Stimulated activated CD8-positive, alpha-beta memory T cell treated with anti-CD3 and anti-CD28 coated beads, Interleukin-7, amount 100 ng/mL, for 24 hours (primary cell): Measurements from ENCODE around the gene USP32.

Experiments used
- DNase-seq: peaks from one replicate; pipeline ENCODE4 v3.0.0-alpha.2; 2020; ENCODE audit warnings: low read depth

USP32 gene

GRCh38 chr17:60170835-60171752 lies 220.8 kb downstream of the USP32 start:
- DNase-seq: no peak

GRCh38 chr17:60169921-60170817 lies 221.8 kb downstream of the USP32 start:
- no peak for DNase-seq

- DNase-seq: no peak
Observed at GRCh38 chr17:60168654-60169053, 223.3 kb downstream of the USP32 start.

GRCh38 chr17:60167065-60167741 lies 224.7 kb downstream of the USP32 start:
- no peak for DNase-seq

- no peak for DNase-seq
Observed at GRCh38 chr17:60165971-60166370, 226.0 kb downstream of the USP32 start.

GRCh38 chr17:60165223-60165622 lies 226.7 kb downstream of the USP32 start:
- no peak for DNase-seq

- no peak for DNase-seq
Observed at GRCh38 chr17:60164697-60165096, 227.2 kb downstream of the USP32 start.

- DNase-seq: no peak
Observed at GRCh38 chr17:60164164-60164563, 227.8 kb downstream of the USP32 start.

- no peak for DNase-seq
Observed at GRCh38 chr17:60163108-60163784, 228.7 kb downstream of the USP32 start.

- no peak for DNase-seq
Observed at GRCh38 chr17:60161598-60162330, 230.2 kb downstream of the USP32 start.

- DNase-seq: no peak
Observed at GRCh38 chr17:60160829-60161501, 231.0 kb downstream of the USP32 start.

- no peak for DNase-seq
Observed at GRCh38 chr17:60159479-60159866, 232.5 kb downstream of the USP32 start.

- DNase-seq: no peak
Observed at GRCh38 chr17:60158751-60159478, 233.0 kb downstream of the USP32 start.

- no peak for DNase-seq
Observed at GRCh38 chr17:60157487-60158040, 234.4 kb downstream of the USP32 start.

- DNase-seq: no peak
Observed at GRCh38 chr17:60156746-60157145, 235.2 kb downstream of the USP32 start.

- no peak for DNase-seq
Observed at GRCh38 chr17:60155815-60156214, 236.1 kb downstream of the USP32 start.

- no peak for DNase-seq
Observed at GRCh38 chr17:60155427-60155814, 236.5 kb downstream of the USP32 start.

GRCh38 chr17:60154616-60155426 lies 237.1 kb downstream of the USP32 start:
- DNase-seq: no peak
